K562 (cell line): Measurements from ENCODE around the gene GMDS. TPM values are rescaled to one million over a fixed set of nuclear protein-coding genes. Genes with fewer than 3 reads are reported as not detected.

Experiments
- ATAC-seq: fragments of 200-7000 bp; cut with Tn5 transposase; 3 replicates; pipeline ENCODE4 v1.9.1; 2020; ENCODE audit warnings: moderate library complexity
- BruUV-seq: library from RNA; stranded (reverse); fragments of 400-500 nt; replicated peaks from 2 replicates; lab custom pipeline; 2021; lab: Mats Ljungman, UMichigan
- CTCF ChIA-PET: fragments of 300-600 bp; formaldehyde crosslinking; extraction: SDS; loops from one replicate; lab custom pipeline; 2021; ENCODE audit warnings: low intra/inter-chr PET ratio; lab: Yijun Ruan, JAX
- POLR2A ChIA-PET: fragments of 300-600, 350-650 bp; sonication (Branson Sonifier 250); formaldehyde crosslinking; extraction: SDS; loops from one replicate; lab custom pipeline; 2021; ENCODE audit warnings: antibody characterized with exemption, inconsistent platforms; lab: Yijun Ruan, JAX
- DNase-seq, 4 experiments: peaks; one replicate each; pipeline versions ENCODE4 v3.0.0 to v3.0.0-alpha.2; 2011 to 2018; ENCODE audit warnings: low spot score in 3 of 4, mixed read lengths in 3 of 4; ENCODE audit errors: extremely low read depth in 1 of 4
- FAIRE-seq: peaks from 2 replicates; lab custom pipeline; 2011; peaks lifted over from hg19 to GRCh38; lab: Jason Lieb, UNC
- H2AFZ ChIP-seq: 2 replicates; pipeline ENCODE4 v1.6.0; 2011; ENCODE audit warnings: low read depth, low read length, control low read depth, inconsistent platforms
- H3K27ac ChIP-seq: fragments of 200-600 bp; 3 replicates; pipeline ENCODE4 v1.8.0; 2011; ENCODE audit warnings: low read depth, mild to moderate bottlenecking, control low read depth, inconsistent platforms, low read length, moderate library complexity, mixed read lengths; ENCODE audit errors: extremely low read depth
- H3K27me3 ChIP-seq, 2 experiments: fragments of 300-600 bp in 1 of 2; 2 replicates in 1 of 2; 3 replicates in 1 of 2; pipeline versions ENCODE4 v1.6.0 to v1.8.0; 2011; ENCODE audit warnings: inconsistent platforms in 2 of 2, low read length in 2 of 2, mild to moderate bottlenecking in 1 of 2, mixed read lengths in 1 of 2, moderate library complexity in 1 of 2; ENCODE audit not compliant: control insufficient read depth in 2 of 2, insufficient read depth in 2 of 2
- H3K36me3 ChIP-seq: fragments of 300-600 bp; 3 replicates; pipeline ENCODE4 v1.8.0; 2011; ENCODE audit warnings: mild to moderate bottlenecking, low read length, inconsistent platforms; ENCODE audit not compliant: control insufficient read depth, insufficient read depth
- H3K4me1 ChIP-seq, 2 experiments: fragments of 200-600 bp in 1 of 2; replicated peaks in 1 of 2; 2 replicates in 1 of 2; 3 replicates in 1 of 2; pipeline versions ENCODE4 v1.5.1 to v1.8.0; 2011; ENCODE audit warnings: inconsistent platforms in 2 of 2, low read length in 2 of 2, mild to moderate bottlenecking in 1 of 2, mixed read lengths in 1 of 2, moderate library complexity in 1 of 2; ENCODE audit not compliant: control insufficient read depth in 2 of 2, insufficient read depth in 2 of 2
- H3K4me2 ChIP-seq: 2 replicates; pipeline ENCODE4 v1.6.1; 2011; ENCODE audit warnings: low read length, control low read depth, inconsistent platforms, mixed read lengths; ENCODE audit not compliant: insufficient read depth
- H3K4me3 ChIP-seq: fragments of 200-600 bp; sonication (generic), shearing (Covaris generic); 2 replicates; pipeline ENCODE4 v1.5.1; 2016; ENCODE audit warnings: control low read depth, inconsistent platforms
- H3K79me2 ChIP-seq: fragments of 200-600 bp; 3 replicates; pipeline ENCODE4 v1.8.0; 2011; ENCODE audit warnings: low read length, inconsistent platforms; ENCODE audit not compliant: control insufficient read depth, insufficient read depth
- H3K9ac ChIP-seq, 2 experiments: 2 replicates each; pipeline versions ENCODE4 v1.6.0 to v1.6.1; 2011; ENCODE audit warnings: low read depth in 2 of 2, low read length in 2 of 2, control low read depth in 1 of 2, inconsistent platforms in 1 of 2, mild to moderate bottlenecking in 1 of 2, mixed read lengths in 1 of 2; ENCODE audit not compliant: insufficient read depth in 1 of 2
- H3K9me1 ChIP-seq: one replicate; pipeline ENCODE4 v1.6.0; 2011; ENCODE audit warnings: inconsistent platforms, mild to moderate bottlenecking, low read length, moderate library complexity; ENCODE audit not compliant: control insufficient read depth, insufficient read depth
- H3K9me3 ChIP-seq: replicated peaks from 2 replicates; pipeline ENCODE4 v1.5.1; 2011; ENCODE audit warnings: low read depth, low read length, inconsistent platforms; ENCODE audit not compliant: control insufficient read depth, insufficient read depth
- H4K20me1 ChIP-seq: replicated peaks from 2 replicates; pipeline ENCODE4 v1.6.1; 2011; ENCODE audit warnings: low read length, inconsistent platforms, mixed read lengths; ENCODE audit not compliant: control insufficient read depth, insufficient read depth
- DMBX1 ChIP-seq: fragments of 250-450 bp; sonication (Bioruptor Pico); IDR thresholded peaks from 2 replicates; pipeline ENCODE4 v1.8.0; 2022; ENCODE audit warnings: inconsistent platforms, mild to moderate bottlenecking, moderate library complexity, borderline replicate concordance
- ERF ChIP-seq: fragments of 450-650 bp; formaldehyde crosslinking; IDR thresholded peaks from 2 replicates; pipeline ENCODE4 v1.4.0; 2020; ENCODE audit warnings: mild to moderate bottlenecking, mixed read lengths
- NFXL1 ChIP-seq: fragments of 450-650 bp; formaldehyde crosslinking; IDR thresholded peaks from 2 replicates; pipeline ENCODE4 v1.4.0; 2021; ENCODE audit warnings: mild to moderate bottlenecking
- SAFB ChIP-seq: fragments of 200-400 bp; formaldehyde crosslinking; IDR thresholded peaks from 2 replicates; pipeline ENCODE4 v1.6.1; 2017; ENCODE audit warnings: low read depth, low read length, borderline replicate concordance
- TCF7 ChIP-seq: sonication (generic); IDR thresholded peaks from 2 replicates; pipeline ENCODE4 v1.6.1; 2016; ENCODE audit warnings: antibody characterized with exemption, borderline replicate concordance
- WGBS: fragments of 100-300 bp; shearing (Covaris generic); methylation state at CpG from one replicate; pipeline ENCODE4 v1.1.6; 2016; ENCODE audit warnings: low coverage, mixed read lengths; ENCODE audit not compliant: insufficient coverage; ENCODE audit errors: missing lambda C conversion rate; 5-methylcytosine and 5-hydroxymethylcytosine counted together
- in situ Hi-C: fragments of 300-500 bp; cut with MboI; formaldehyde crosslinking; loops from 4 replicates; pipeline ENCODE4 v1.15.0; 2018; ENCODE audit warnings: inconsistent platforms, mixed read lengths
- intact Hi-C: fragments of 100-400 bp; cut with micrococcal nuclease; formaldehyde crosslinking; loops from 2 replicates; pipeline ENCODE4 v1.14.2; 2022
- polyA plus RNA-seq, 8 experiments: library from polyadenylated mRNA; depleted of rRNA in 4 of 8; stranded (reverse) in 5 of 8; unstranded in 3 of 8; fragments of >200 nt; fragmentation: Nextera tagmentation in 2 of 8; fragmentation: Illumina TruSeq in 1 of 8; extraction: Ambion mirVana in 2 of 8; extraction: Trizol in 1 of 8; gene quantifications; 2 replicates each; pipeline versions ENCODE4 v1.2.1 to v1.2.3, GENCODE V29; 2011 to 2014; ENCODE audit warnings: inconsistent platforms in 1 of 8, missing spikeins in 1 of 8
- total RNA-seq, 7 experiments: library from RNA; depleted of rRNA in 6 of 7; stranded (reverse); fragments of >200 nt in 6 of 7; fragmentation: Illumina TruSeq in 2 of 7; extraction: Trizol in 2 of 7; gene quantifications; 2 replicates each; pipeline versions ENCODE4 v1.2.1 to v1.2.3, GENCODE V29; 2011 to 2021; ENCODE audit warnings: low replicate concordance in 1 of 7
- TF ChIP-seq, protein P1 (sequence below): sonication (generic); formaldehyde crosslinking; IDR thresholded peaks from 2 replicates; pipeline ENCODE4 v1.9.0; 2022; ENCODE audit warnings: mild to moderate bottlenecking, missing genetic modification reagents
- TF ChIP-seq, protein P2 (sequence below): fragments of 250-450 bp; sonication (Bioruptor Pico); IDR thresholded peaks from 2 replicates; pipeline ENCODE4 v1.8.0; 2022; ENCODE audit warnings: inconsistent platforms, mild to moderate bottlenecking, moderate library complexity, borderline replicate concordance
- TF ChIP-seq, protein P3 (sequence below): fragments of 450-650 bp; formaldehyde crosslinking; IDR thresholded peaks from 2 replicates; pipeline ENCODE4 v1.4.0; 2020; ENCODE audit warnings: mild to moderate bottlenecking, moderate library complexity
- TF ChIP-seq, protein P4 (sequence below): IDR thresholded peaks from 2 replicates; pipeline ENCODE4 v1.6.1; 2011; ENCODE audit warnings: borderline replicate concordance, low read depth, mild to moderate bottlenecking, moderate library complexity, low read length; ENCODE audit not compliant: insufficient read depth, poor library complexity, severe bottlenecking

Gene GMDS
- total and polyA plus RNA-seq, 9 of the 15 experiments (the other 6 are each of a cell fraction or from before 2014, with no cell fraction given): 0.48 to 31.8 (median 13.4) TPM

DNA sequence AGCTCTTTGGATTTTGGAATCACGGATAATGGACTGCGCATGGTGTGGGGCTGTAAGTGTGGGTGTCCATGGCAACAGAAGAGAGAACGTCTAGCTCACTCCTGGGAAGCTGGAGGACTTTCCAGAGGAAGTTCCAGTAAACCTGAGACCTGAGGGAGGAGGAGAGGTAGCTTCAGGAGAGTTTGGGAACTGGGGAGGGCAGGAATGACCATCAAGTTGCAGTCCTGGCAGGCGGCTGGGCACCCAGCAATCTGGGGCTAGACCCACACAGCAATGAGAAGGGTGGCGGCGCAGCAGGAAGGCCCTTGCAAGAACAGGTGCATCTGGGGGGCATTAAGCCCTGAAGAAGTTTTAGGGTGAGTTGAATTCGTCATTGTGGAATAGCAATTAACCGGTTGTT lies 539.8 kb downstream of the GMDS start:
- peaks cover 6% of the 10 kb centered on the region; the same call in 1 of the 2 replicates for H4K20me1 ChIP-seq
- CTCF ChIA-PET: no interaction called here
- no peaks in the 10 kb centered on the region for H3K36me3 ChIP-seq
- no peaks in the 10 kb centered on the region for H3K9me1 ChIP-seq
- H3K79me2 ChIP-seq: no peaks in the 10 kb centered on the region
- H2AFZ ChIP-seq: no peak overlapping the region
- ATAC-seq (no peak), FAIRE-seq (no peak), DNase-seq (no peak)
- TF ChIP-seq, protein P1, sequence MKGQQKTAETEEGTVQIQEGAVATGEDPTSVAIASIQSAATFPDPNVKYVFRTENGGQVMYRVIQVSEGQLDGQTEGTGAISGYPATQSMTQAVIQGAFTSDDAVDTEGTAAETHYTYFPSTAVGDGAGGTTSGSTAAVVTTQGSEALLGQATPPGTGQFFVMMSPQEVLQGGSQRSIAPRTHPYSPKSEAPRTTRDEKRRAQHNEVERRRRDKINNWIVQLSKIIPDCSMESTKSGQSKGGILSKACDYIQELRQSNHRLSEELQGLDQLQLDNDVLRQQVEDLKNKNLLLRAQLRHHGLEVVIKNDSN: no peak
- TF ChIP-seq DMBX1: no peak
- TF ChIP-seq, protein P2, sequence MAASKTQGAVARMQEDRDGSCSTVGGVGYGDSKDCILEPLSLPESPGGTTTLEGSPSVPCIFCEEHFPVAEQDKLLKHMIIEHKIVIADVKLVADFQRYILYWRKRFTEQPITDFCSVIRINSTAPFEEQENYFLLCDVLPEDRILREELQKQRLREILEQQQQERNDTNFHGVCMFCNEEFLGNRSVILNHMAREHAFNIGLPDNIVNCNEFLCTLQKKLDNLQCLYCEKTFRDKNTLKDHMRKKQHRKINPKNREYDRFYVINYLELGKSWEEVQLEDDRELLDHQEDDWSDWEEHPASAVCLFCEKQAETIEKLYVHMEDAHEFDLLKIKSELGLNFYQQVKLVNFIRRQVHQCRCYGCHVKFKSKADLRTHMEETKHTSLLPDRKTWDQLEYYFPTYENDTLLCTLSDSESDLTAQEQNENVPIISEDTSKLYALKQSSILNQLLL (CRISPR knock-in tag): no peak
- TF ChIP-seq, protein P3, sequence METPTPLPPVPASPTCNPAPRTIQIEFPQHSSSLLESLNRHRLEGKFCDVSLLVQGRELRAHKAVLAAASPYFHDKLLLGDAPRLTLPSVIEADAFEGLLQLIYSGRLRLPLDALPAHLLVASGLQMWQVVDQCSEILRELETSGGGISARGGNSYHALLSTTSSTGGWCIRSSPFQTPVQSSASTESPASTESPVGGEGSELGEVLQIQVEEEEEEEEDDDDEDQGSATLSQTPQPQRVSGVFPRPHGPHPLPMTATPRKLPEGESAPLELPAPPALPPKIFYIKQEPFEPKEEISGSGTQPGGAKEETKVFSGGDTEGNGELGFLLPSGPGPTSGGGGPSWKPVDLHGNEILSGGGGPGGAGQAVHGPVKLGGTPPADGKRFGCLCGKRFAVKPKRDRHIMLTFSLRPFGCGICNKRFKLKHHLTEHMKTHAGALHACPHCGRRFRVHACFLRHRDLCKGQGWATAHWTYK (CRISPR knock-in tag): no peak
- no peak for TF ChIP-seq NFXL1
- TF ChIP-seq, protein P4, sequence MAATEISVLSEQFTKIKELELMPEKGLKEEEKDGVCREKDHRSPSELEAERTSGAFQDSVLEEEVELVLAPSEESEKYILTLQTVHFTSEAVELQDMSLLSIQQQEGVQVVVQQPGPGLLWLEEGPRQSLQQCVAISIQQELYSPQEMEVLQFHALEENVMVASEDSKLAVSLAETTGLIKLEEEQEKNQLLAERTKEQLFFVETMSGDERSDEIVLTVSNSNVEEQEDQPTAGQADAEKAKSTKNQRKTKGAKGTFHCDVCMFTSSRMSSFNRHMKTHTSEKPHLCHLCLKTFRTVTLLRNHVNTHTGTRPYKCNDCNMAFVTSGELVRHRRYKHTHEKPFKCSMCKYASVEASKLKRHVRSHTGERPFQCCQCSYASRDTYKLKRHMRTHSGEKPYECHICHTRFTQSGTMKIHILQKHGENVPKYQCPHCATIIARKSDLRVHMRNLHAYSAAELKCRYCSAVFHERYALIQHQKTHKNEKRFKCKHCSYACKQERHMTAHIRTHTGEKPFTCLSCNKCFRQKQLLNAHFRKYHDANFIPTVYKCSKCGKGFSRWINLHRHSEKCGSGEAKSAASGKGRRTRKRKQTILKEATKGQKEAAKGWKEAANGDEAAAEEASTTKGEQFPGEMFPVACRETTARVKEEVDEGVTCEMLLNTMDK: no peak
- TF ChIP-seq SAFB: no peak
- no peak for TF ChIP-seq TCF7
- no peak for TF ChIP-seq ERF
- no peak overlapping the region for H3K4me2 ChIP-seq
- H3K9me3 ChIP-seq: no peaks in the 10 kb centered on the region
- no TSS peak for BruUV-seq
- intact Hi-C loops (no loop called here), in situ Hi-C loops (no loop called here)
- H3K27ac ChIP-seq: no peak overlapping the region
- 45% methylated on average over 8 of the region's 8 CpGs for WGBS
- peaks cover 23 to 26% of the 10 kb centered on the region in 2 experiments; a peak in 4 of 5 replicates for H3K4me1 ChIP-seq
- peaks cover 8 to 12% of the 10 kb centered on the region in 2 experiments for H3K27me3 ChIP-seq
- no peak overlapping the region for H3K9ac ChIP-seq
- no peak overlapping the region for H3K4me3 ChIP-seq
- POLR2A ChIA-PET: no interaction called here
